Activated CD8-positive, alpha-beta T cell treated with anti-CD3 and anti-CD28 coated beads, Interleukin-2, amount 10 ng/mL, durations not matched to agents 7 days and 5 days (primary cell): ENCODE measurements around the gene FXYD3. TPM values are rescaled to one million over a fixed set of nuclear protein-coding genes. Genes with fewer than 3 reads are reported as not detected.

ENCODE experiments used
- ATAC-seq: fragments of 150-1000 bp; cut with Tn5 transposase; one replicate; pipeline ENCODE4 v1.10.0; 2021; ENCODE audit warnings: moderate library complexity
- CTCF ChIA-PET: fragments of 350-600 bp; sonication (Branson Sonifier 250); formaldehyde crosslinking; loops from one replicate; lab custom pipeline; 2021; ENCODE audit warnings: antibody characterized with exemption; lab: Charles Lee
- POLR2A ChIA-PET: fragments of 350-600 bp; sonication (Branson Sonifier 250); formaldehyde crosslinking; loops from one replicate; lab custom pipeline; 2021; ENCODE audit warnings: antibody characterized with exemption; lab: Charles Lee
- DNase-seq: peaks from one replicate; pipeline ENCODE4 v3.0.0-alpha.2; 2020
- H3K27ac Mint-ChIP-seq: one replicate; pipeline ENCODE4 v1.8.0; 2021; ENCODE audit warnings: mild to moderate bottlenecking, mixed read lengths
- H3K27me3 Mint-ChIP-seq: one replicate; pipeline ENCODE4 v1.8.0; 2021; ENCODE audit warnings: low read depth, mixed read lengths
- H3K36me3 Mint-ChIP-seq: one replicate; pipeline ENCODE4 v1.8.0; 2021; ENCODE audit warnings: low read depth, mixed read lengths
- H3K4me1 Mint-ChIP-seq: one replicate; pipeline ENCODE4 v1.8.0; 2021; ENCODE audit warnings: low read depth, mixed read lengths
- H3K4me3 Mint-ChIP-seq: one replicate; pipeline ENCODE4 v1.8.0; 2021; ENCODE audit warnings: mild to moderate bottlenecking, mixed read lengths
- H3K9me3 Mint-ChIP-seq: one replicate; pipeline ENCODE4 v1.8.0; 2022; ENCODE audit warnings: mixed read lengths; ENCODE audit not compliant: insufficient read depth
- total RNA-seq, 2 experiments: library from RNA; stranded (reverse); gene quantifications; one replicate each; pipeline ENCODE4 v1.2.3, GENCODE V29; 2021

The FXYD3 gene
- total RNA-seq, 2 experiments from 2014 or later: not detected

- Mint-ChIP-seq H3K9me3 (peaks cover 24% of the 10 kb centered on the region), H3K27me3 (no peaks in the 10 kb centered on the region), H3K36me3 (peaks cover 99% of the 10 kb centered on the region), H3K4me1 (peaks cover 45% of the 10 kb centered on the region), H3K4me3 (no peak overlapping the region), H3K27ac (peak overlapping the region; percentile 19)
- POLR2A ChIA-PET: interaction anchor here (1.1 to 1.2 kb wide), 2 partner anchors 9 to 42 kb away, joined by 3 read pairs; no protein-coding TSS in a partner anchor
- DNase-seq (no peak), ATAC-seq (no peak)
- CTCF ChIA-PET: interaction anchor here (0.9 to 1.2 kb wide), 2 partner anchors 12 to 20 kb away, joined by 3 to 4 read pairs; no protein-coding TSS in a partner anchor
Measured at GRCh38 chr19:35160629-35161433, 45.2 kb downstream of the FXYD3 start.

- peak overlapping the region; percentile 19 for H3K27ac Mint-ChIP-seq
- H3K9me3 Mint-ChIP-seq: peaks cover 24% of the 10 kb centered on the region
- no peaks in the 10 kb centered on the region for H3K27me3 Mint-ChIP-seq
- H3K4me1 Mint-ChIP-seq: peaks cover 44% of the 10 kb centered on the region
- peaks cover 99% of the 10 kb centered on the region for H3K36me3 Mint-ChIP-seq
- ChIA-PET CTCF (interaction anchor here (0.9 to 1.2 kb wide), 2 partner anchors 11 to 20 kb away, joined by 3 to 4 read pairs; no protein-coding TSS in a partner anchor), POLR2A (interaction anchor here (0.9 to 1.2 kb wide), 3 partner anchors 9 to 42 kb away, joined by 3 read pairs; no protein-coding TSS in a partner anchor)
- ATAC-seq: no peak
- DNase-seq: no peak
- no peak overlapping the region for H3K4me3 Mint-ChIP-seq
Measured at GRCh38 chr19:35161434-35161743, 45.8 kb downstream of the FXYD3 start.

- ChIA-PET CTCF (interaction anchor here (1.0 to 1.2 kb wide), 2 partner anchors 9 to 21 kb away, joined by 4 to 5 read pairs; partner anchors contain the start of gene FXYD5), POLR2A (interaction anchor here (1.6 kb wide), 1 partner anchor 8 kb away, joined by 5 read pairs; the partner anchor contains the start of gene FXYD5)
- Mint-ChIP-seq H3K4me1 (peaks cover 45% of the 10 kb centered on the region), H3K27ac (no peak overlapping the region), H3K36me3 (peaks cover 99% of the 10 kb centered on the region), H3K27me3 (no peaks in the 10 kb centered on the region), H3K9me3 (peaks cover 24% of the 10 kb centered on the region), H3K4me3 (no peak overlapping the region)
- no peak for DNase-seq
- no peak for ATAC-seq
Measured at GRCh38 chr19:35162471-35163326, 47.1 kb downstream of the FXYD3 start.

- ATAC-seq (no peak), DNase-seq (no peak)
- Mint-ChIP-seq H3K36me3 (peaks cover 97% of the 10 kb centered on the region), H3K27ac (no peak overlapping the region), H3K27me3 (no peaks in the 10 kb centered on the region), H3K9me3 (peaks cover 24% of the 10 kb centered on the region), H3K4me3 (no peak overlapping the region), H3K4me1 (peaks cover 42% of the 10 kb centered on the region)
- ChIA-PET CTCF (no interaction called here), POLR2A (no interaction called here)
Measured at GRCh38 chr19:35164418-35164817, 48.8 kb downstream of the FXYD3 start.

- peak overlapping the region; percentile 16 for H3K27ac Mint-ChIP-seq
- no peak for ATAC-seq
- CTCF ChIA-PET: no interaction called here
- no peaks in the 10 kb centered on the region for H3K27me3 Mint-ChIP-seq
- H3K4me1 Mint-ChIP-seq: peaks cover 42% of the 10 kb centered on the region
- peaks cover 24% of the 10 kb centered on the region for H3K9me3 Mint-ChIP-seq
- H3K4me3 Mint-ChIP-seq: no peak overlapping the region
- peaks cover 98% of the 10 kb centered on the region for H3K36me3 Mint-ChIP-seq
- DNase-seq: no peak
- POLR2A ChIA-PET: interaction anchor here (3.0 kb wide), 1 partner anchor 11 kb away, joined by 18 read pairs; the partner anchor contains the start of gene FXYD5
Measured at GRCh38 chr19:35165200-35166058, 49.8 kb downstream of the FXYD3 start.

GRCh38 chr19:35166100-35167063 lies 50.8 kb downstream of the FXYD3 start:
- ChIA-PET CTCF (interaction anchor here (1.0 kb wide), 2 partner anchors 45 to 98 kb away, joined by 3 to 5 read pairs; no protein-coding TSS in a partner anchor), POLR2A (interaction anchor here (1.0 to 3.0 kb wide), 5 partner anchors 12 to 47 kb away, joined by 3 to 18 read pairs (median 3); partner anchors contain the start of gene FXYD5)
- H3K36me3 Mint-ChIP-seq: peaks cover 92% of the 10 kb centered on the region

GRCh38 chr19:35167251-35168119 lies 51.9 kb downstream of the FXYD3 start:
- Mint-ChIP-seq H3K36me3 (peaks cover 90% of the 10 kb centered on the region), H3K4me1 (peaks cover 55% of the 10 kb centered on the region), H3K9me3 (peaks cover 14% of the 10 kb centered on the region), H3K27me3 (no peaks in the 10 kb centered on the region), H3K27ac (peak overlapping the region; percentile 89), H3K4me3 (peak overlapping the region; percentile 25)
- CTCF ChIA-PET: interaction anchor here (0.7 to 1.9 kb wide), 5 partner anchors 26 to 97 kb away, joined by 3 to 4 read pairs (median 4); partner anchors contain the start of gene LGI4
- peak; percentile 47 for ATAC-seq
- POLR2A ChIA-PET: interaction anchor here (0.7 to 3.0 kb wide), 9 partner anchors 8 to 228 kb away, joined by 3 to 18 read pairs (median 3); partner anchors contain the start of genes FXYD5 and USF2
- DNase-seq: no peak

More at GRCh38 chr19:35166100-35167063, 50.8 kb downstream of the FXYD3 start:
- H3K27ac Mint-ChIP-seq: peak overlapping the region; percentile 89
- DNase-seq (no peak), ATAC-seq (no peak)
- H3K9me3 Mint-ChIP-seq: peaks cover 21% of the 10 kb centered on the region
- H3K4me1 Mint-ChIP-seq: peaks cover 48% of the 10 kb centered on the region
- no peaks in the 10 kb centered on the region for H3K27me3 Mint-ChIP-seq
- peak overlapping the region; percentile 10 for H3K4me3 Mint-ChIP-seq

- H3K4me3 Mint-ChIP-seq: no peak overlapping the region
- CTCF ChIA-PET: interaction anchor here (0.7 to 1.9 kb wide), 4 partner anchors 27 to 57 kb away, joined by 3 to 4 read pairs (median 4); partner anchors contain the start of gene LGI4
- H3K27ac Mint-ChIP-seq: peak overlapping the region; percentile 89
- peaks cover 57% of the 10 kb centered on the region for H3K4me1 Mint-ChIP-seq
- H3K36me3 Mint-ChIP-seq: peaks cover 90% of the 10 kb centered on the region
- ATAC-seq (no peak), DNase-seq (no peak)
- POLR2A ChIA-PET: interaction anchor here (0.7 to 3.0 kb wide), 7 partner anchors 9 to 228 kb away, joined by 3 to 18 read pairs (median 5); partner anchors contain the start of genes FXYD5 and USF2
- H3K9me3 Mint-ChIP-seq: peaks cover 18% of the 10 kb centered on the region
- H3K27me3 Mint-ChIP-seq: no peaks in the 10 kb centered on the region
Measured at GRCh38 chr19:35168196-35168595, 52.6 kb downstream of the FXYD3 start.
